Esophagus squamous epithelium (tissue), 4 donors: Measurements from ENCODE around the gene GFI1B.

ENCODE experiments used
- POLR2A ChIP-seq, 4 donors: fragments of 450-650 bp; IDR thresholded peaks; one replicate each; pipeline ENCODE4 v1.6.1; 2017; ENCODE audit warnings: antibody characterized with exemption in 4 of 4, mild to moderate bottlenecking in 4 of 4, moderate library complexity in 3 of 4
- TF ChIP-seq, protein P1 (sequence below), 6 experiments: fragments of 450-650 bp in 4 of 6; fragments of 200-600 bp in 2 of 6; sonication (generic) in 2 of 6; IDR thresholded peaks; one replicate each; pipeline ENCODE4 v1.5.1; 2016 to 2019; ENCODE audit warnings: antibody characterized with exemption in 6 of 6, mild to moderate bottlenecking in 4 of 6, moderate library complexity in 4 of 6

DNA sequence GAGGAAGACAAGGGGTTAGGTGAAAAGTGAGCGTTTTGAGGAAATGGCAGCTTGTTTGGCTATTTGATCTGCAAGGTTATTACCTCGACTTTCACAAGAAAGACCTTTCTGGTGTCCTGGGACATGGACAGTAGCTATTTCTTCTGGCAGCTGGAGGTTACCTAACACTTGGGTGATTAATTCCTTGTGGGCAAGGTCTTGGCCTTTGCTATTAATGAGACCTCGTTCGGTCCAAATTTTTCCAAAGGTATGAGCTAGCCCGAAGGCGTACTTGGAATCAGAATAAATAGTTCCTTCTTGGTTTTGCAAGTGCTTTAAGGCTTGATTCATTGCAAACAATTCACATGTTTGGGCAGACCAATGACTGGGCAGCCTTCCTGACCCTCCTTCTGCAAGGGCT, 57.2 kb downstream of the GFI1B start:
- TF ChIP-seq, protein P1, sequence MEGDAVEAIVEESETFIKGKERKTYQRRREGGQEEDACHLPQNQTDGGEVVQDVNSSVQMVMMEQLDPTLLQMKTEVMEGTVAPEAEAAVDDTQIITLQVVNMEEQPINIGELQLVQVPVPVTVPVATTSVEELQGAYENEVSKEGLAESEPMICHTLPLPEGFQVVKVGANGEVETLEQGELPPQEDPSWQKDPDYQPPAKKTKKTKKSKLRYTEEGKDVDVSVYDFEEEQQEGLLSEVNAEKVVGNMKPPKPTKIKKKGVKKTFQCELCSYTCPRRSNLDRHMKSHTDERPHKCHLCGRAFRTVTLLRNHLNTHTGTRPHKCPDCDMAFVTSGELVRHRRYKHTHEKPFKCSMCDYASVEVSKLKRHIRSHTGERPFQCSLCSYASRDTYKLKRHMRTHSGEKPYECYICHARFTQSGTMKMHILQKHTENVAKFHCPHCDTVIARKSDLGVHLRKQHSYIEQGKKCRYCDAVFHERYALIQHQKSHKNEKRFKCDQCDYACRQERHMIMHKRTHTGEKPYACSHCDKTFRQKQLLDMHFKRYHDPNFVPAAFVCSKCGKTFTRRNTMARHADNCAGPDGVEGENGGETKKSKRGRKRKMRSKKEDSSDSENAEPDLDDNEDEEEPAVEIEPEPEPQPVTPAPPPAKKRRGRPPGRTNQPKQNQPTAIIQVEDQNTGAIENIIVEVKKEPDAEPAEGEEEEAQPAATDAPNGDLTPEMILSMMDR (IDR thresholded peaks at IDR 0.05): no peak
- no peak for TF ChIP-seq POLR2A (IDR thresholded peaks at IDR 0.05)
